PC-9 (cell line): Measurements from ENCODE around the gene LARP4B.

Source experiments
- EZH2 ChIP-seq: fragments of 200-600 bp; sonication (generic); IDR thresholded peaks from 2 replicates; pipeline ENCODE4 v1.8.0; 2017; ENCODE audit warnings: antibody characterized with exemption, low read depth
- TF ChIP-seq, protein P1 (sequence below): fragments of 200-600 bp; sonication (generic); conservative IDR thresholded peaks from 2 replicates; pipeline ENCODE4 v1.6.1; 2017; ENCODE audit warnings: mixed run types, antibody characterized with exemption, mild to moderate bottlenecking, moderate library complexity

DNA sequence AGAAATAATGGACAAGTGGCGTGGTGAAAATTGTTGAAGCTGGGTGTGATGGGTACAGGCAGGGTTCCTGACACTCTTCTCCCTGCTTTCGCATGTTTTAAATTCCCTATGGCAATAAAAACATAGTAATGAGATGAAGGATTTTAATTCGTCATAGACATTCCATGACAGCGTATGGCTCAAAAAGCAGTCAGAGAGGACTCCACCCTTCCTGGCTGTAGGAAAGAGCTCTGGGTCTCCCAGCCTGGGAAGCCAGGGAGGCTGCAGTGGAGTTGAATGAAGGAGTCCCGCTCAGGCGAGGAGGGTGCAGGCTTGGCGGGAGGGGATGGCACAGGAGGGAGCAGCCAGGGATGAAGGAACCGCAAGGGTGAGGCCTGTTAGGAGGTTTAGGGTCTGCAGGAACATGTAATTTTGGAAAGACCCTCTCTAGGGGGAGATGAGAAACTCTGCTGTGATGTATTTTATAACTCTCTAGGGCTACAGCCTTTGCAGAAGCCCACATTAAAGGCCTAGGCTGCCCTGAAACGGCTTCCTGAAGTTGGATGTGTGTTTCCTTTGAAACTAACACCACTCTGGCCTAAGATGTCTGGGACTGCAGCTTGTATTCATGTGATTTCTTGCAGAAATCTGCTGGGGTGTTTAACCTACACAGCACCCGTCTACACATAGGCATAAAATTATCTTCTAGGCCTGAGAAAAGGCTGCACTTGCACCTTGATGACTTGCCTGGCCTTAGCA, 7.6 kb upstream of the LARP4B start:
- TF ChIP-seq, protein P1, sequence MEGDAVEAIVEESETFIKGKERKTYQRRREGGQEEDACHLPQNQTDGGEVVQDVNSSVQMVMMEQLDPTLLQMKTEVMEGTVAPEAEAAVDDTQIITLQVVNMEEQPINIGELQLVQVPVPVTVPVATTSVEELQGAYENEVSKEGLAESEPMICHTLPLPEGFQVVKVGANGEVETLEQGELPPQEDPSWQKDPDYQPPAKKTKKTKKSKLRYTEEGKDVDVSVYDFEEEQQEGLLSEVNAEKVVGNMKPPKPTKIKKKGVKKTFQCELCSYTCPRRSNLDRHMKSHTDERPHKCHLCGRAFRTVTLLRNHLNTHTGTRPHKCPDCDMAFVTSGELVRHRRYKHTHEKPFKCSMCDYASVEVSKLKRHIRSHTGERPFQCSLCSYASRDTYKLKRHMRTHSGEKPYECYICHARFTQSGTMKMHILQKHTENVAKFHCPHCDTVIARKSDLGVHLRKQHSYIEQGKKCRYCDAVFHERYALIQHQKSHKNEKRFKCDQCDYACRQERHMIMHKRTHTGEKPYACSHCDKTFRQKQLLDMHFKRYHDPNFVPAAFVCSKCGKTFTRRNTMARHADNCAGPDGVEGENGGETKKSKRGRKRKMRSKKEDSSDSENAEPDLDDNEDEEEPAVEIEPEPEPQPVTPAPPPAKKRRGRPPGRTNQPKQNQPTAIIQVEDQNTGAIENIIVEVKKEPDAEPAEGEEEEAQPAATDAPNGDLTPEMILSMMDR, result no peak
- no peak for TF ChIP-seq EZH2
